K562 (cell line): ENCODE results near the gene GJA8. TPM values are rescaled to one million over a fixed set of nuclear protein-coding genes. Genes with fewer than 3 reads are reported as not detected.
A peak's percentile ranks its signal among the peaks of the same experiment; 100 is the strongest.

Source experiments
- AFF1 ChIP-seq, 2 experiments: fragments of 450-650 bp; IDR thresholded peaks; 2 replicates each; pipeline ENCODE4 v1.6.1; 2018; ENCODE audit warnings: mild to moderate bottlenecking in 2 of 2, low read depth in 1 of 2; ENCODE audit not compliant: partially characterized antibody in 2 of 2
- ATF3 ChIP-seq, 2 experiments: fragments of 450-650 bp in 1 of 2; sonication (generic) in 1 of 2; formaldehyde crosslinking in 1 of 2; IDR thresholded peaks in 1 of 2; conservative IDR thresholded peaks in 1 of 2; 2 replicates each; pipeline versions ENCODE4 v1.6.1 to v1.8.1; 2016 to 2023; ENCODE audit warnings: mild to moderate bottlenecking in 2 of 2, moderate library complexity in 2 of 2, inconsistent platforms in 1 of 2, missing genetic modification reagents in 1 of 2
- BACH1 ChIP-seq: fragments of 200-800 bp; sonication (Bioruptor generic); IDR thresholded peaks from 2 replicates; pipeline ENCODE4 v1.6.1; 2016; ENCODE audit warnings: missing genetic modification characterization, missing compliant biosample characterization
- DIDO1 ChIP-seq: fragments of 450-650 bp; IDR thresholded peaks from 2 replicates; pipeline ENCODE4 v1.6.1; 2016; ENCODE audit warnings: low read depth, missing biosample characterization, missing genetic modification characterization
- FOXK2 ChIP-seq, 2 experiments: fragments of 450-650 bp; IDR thresholded peaks in 1 of 2; conservative IDR thresholded peaks in 1 of 2; 2 replicates each; pipeline ENCODE4 v1.6.1; 2016; ENCODE audit warnings: low read depth in 2 of 2, mild to moderate bottlenecking in 1 of 2
- MCM2 ChIP-seq: fragments of 450-650 bp; IDR thresholded peaks from 2 replicates; pipeline ENCODE4 v1.6.1; 2017; ENCODE audit warnings: low read depth, mild to moderate bottlenecking
- NFIC ChIP-seq: fragments of 450-650 bp; IDR thresholded peaks from 2 replicates; pipeline ENCODE4 v1.6.1; 2017; ENCODE audit warnings: mild to moderate bottlenecking, inconsistent platforms
- NFXL1 ChIP-seq: fragments of 450-650 bp; formaldehyde crosslinking; IDR thresholded peaks from 2 replicates; pipeline ENCODE4 v1.4.0; 2021; ENCODE audit warnings: mild to moderate bottlenecking
- NR3C1 ChIP-seq: sonication (generic); formaldehyde crosslinking; IDR thresholded peaks from 2 replicates; pipeline ENCODE4 v1.8.1; 2022; ENCODE audit warnings: missing genetic modification reagents
- NR4A1 ChIP-seq, 2 experiments: fragments of 250-450 bp in 1 of 2; fragments of 450-650 bp in 1 of 2; sonication (Bioruptor Pico) in 1 of 2; IDR thresholded peaks; 2 replicates each; pipeline versions ENCODE4 v1.4.0 to v1.6.1; 2016 to 2020; ENCODE audit warnings: mild to moderate bottlenecking in 2 of 2, missing compliant biosample characterization in 1 of 2, missing genetic modification characterization in 1 of 2, moderate library complexity in 1 of 2
- POLR3G ChIP-seq: IDR thresholded peaks from 2 replicates; pipeline ENCODE4 v1.6.1; 2011; ENCODE audit not compliant: insufficient read length, insufficient replicate concordance; ENCODE audit errors: extremely low read depth
- RAD21 ChIP-seq, 2 experiments: fragments of 250-450 bp in 1 of 2; fragments of 450-650 bp in 1 of 2; sonication (Bioruptor Pico) in 1 of 2; formaldehyde crosslinking in 1 of 2; IDR thresholded peaks in 1 of 2; conservative IDR thresholded peaks in 1 of 2; 2 replicates each; pipeline versions ENCODE4 v1.4.0 to v1.8.0; 2020 to 2022; ENCODE audit warnings: mild to moderate bottlenecking in 2 of 2, moderate library complexity in 1 of 2
- RFX1 ChIP-seq: fragments of 450-650 bp; IDR thresholded peaks from 2 replicates; pipeline ENCODE4 v1.6.1; 2016; ENCODE audit warnings: mild to moderate bottlenecking, moderate library complexity
- ZNF146 ChIP-seq: IDR thresholded peaks from one replicate; pipeline ENCODE4 v1.6.1; 2018; ENCODE audit warnings: missing compliant biosample characterization; ENCODE audit not compliant: unreplicated experiment
- ZNF24 ChIP-seq: fragments of 450-650 bp; IDR thresholded peaks from 2 replicates; pipeline ENCODE4 v1.6.1; 2016
- ZNF280B ChIP-seq: fragments of 250-450 bp; sonication (Bioruptor Pico); IDR thresholded peaks from 2 replicates; pipeline ENCODE4 v1.5.1; 2021; ENCODE audit warnings: mild to moderate bottlenecking
- ZNF79 ChIP-seq: fragments of 250-450 bp; sonication (Bioruptor Pico); IDR thresholded peaks from 2 replicates; pipeline ENCODE4 v1.4.0; 2020; ENCODE audit warnings: low read depth, mild to moderate bottlenecking, moderate library complexity
- polyA plus RNA-seq, 8 experiments: library from polyadenylated mRNA; depleted of rRNA in 4 of 8; stranded (reverse) in 5 of 8; unstranded in 3 of 8; fragments of >200 nt; fragmentation: Nextera tagmentation in 2 of 8; fragmentation: Illumina TruSeq in 1 of 8; extraction: Ambion mirVana in 2 of 8; extraction: Trizol in 1 of 8; gene quantifications; 2 replicates each; pipeline versions ENCODE4 v1.2.1 to v1.2.3, GENCODE V29; 2011 to 2014; ENCODE audit warnings: inconsistent platforms in 1 of 8, missing spikeins in 1 of 8
- total RNA-seq, 7 experiments: library from RNA; depleted of rRNA in 6 of 7; stranded (reverse); fragments of >200 nt in 6 of 7; fragmentation: Illumina TruSeq in 2 of 7; extraction: Trizol in 2 of 7; gene quantifications; 2 replicates each; pipeline versions ENCODE4 v1.2.1 to v1.2.3, GENCODE V29; 2011 to 2021; ENCODE audit warnings: low replicate concordance in 1 of 7

Gene GJA8
- total and polyA plus RNA-seq, 9 of the 15 experiments (the other 6 are each of a cell fraction or from before 2014, with no cell fraction given), result not detected

- TF ChIP-seq AFF1 (IDR thresholded peaks at IDR 0.05; ENCODE audit: low read depth in 1 of 2, partially characterized antibody in 2 of 2), result no peak
- no peak for TF ChIP-seq NR4A1 (CRISPR knock-in tag; IDR thresholded peaks at IDR 0.05)
- TF ChIP-seq NR4A1 (tag; IDR thresholded peaks at IDR 0.05), result no peak
- peak; percentile 81 to 89 for TF ChIP-seq RAD21 (CRISPR knock-in tag; conservative IDR thresholded peaks at IDR 0.05 in 1 of 2, IDR thresholded peaks at IDR 0.05 in 1 of 2)
- no peak for TF ChIP-seq DIDO1
- no peak for TF ChIP-seq ZNF280B (CRISPR knock-in tag)
- TF ChIP-seq ZNF79 (CRISPR knock-in tag), result no peak
- no peak for TF ChIP-seq NR3C1
- TF ChIP-seq BACH1 (tag), result no peak
- no peak for TF ChIP-seq ZNF24
- TF ChIP-seq NFXL1 (CRISPR knock-in tag), result no peak
- peak; percentile 70 to 73 for TF ChIP-seq FOXK2 (conservative IDR thresholded peaks at IDR 0.05 in 1 of 2, IDR thresholded peaks at IDR 0.05 in 1 of 2; ENCODE audit: low read depth in 2 of 2)
- no peak for TF ChIP-seq ATF3 (IDR thresholded peaks at IDR 0.05)
- TF ChIP-seq ATF3 (CRISPR knock-in tag; conservative IDR thresholded peaks at IDR 0.05), result no peak
- TF ChIP-seq MCM2, result no peak
- no peak for TF ChIP-seq ZNF146 (CRISPR knock-in tag)
- TF ChIP-seq POLR3G, result no peak
- no peak for TF ChIP-seq NFIC
- TF ChIP-seq RFX1, result no peak
These were observed 9.8 kb upstream of the GJA8 start (continued) for GRCh38 chr1:147892731-147893214.
